Choroid plexus epithelial cell (primary cell): ENCODE measurements around the gene PFKFB4.
A peak's percentile ranks its signal among the peaks of the same experiment; 100 is the strongest.

ENCODE experiments used
- DNase-seq: peaks from one replicate; pipeline ENCODE4 v3.0.0-alpha.2; 2010; ENCODE audit warnings: low read depth
- H3K4me3 ChIP-seq: 2 replicates; pipeline ENCODE4 v1.5.1; 2011; ENCODE audit warnings: low read depth, mild to moderate bottlenecking, control low read depth, low read length, moderate library complexity
- CTCF ChIP-seq: conservative IDR thresholded peaks from 2 replicates; pipeline ENCODE4 v1.5.1; 2011; ENCODE audit warnings: low read depth, mild to moderate bottlenecking, control low read depth, inconsistent platforms, low read length, moderate library complexity

PFKFB4 gene

GRCh38 chr3:48528754-48529153 is 27.8 kb downstream of the PFKFB4 start:
- H3K4me3 ChIP-seq, result no peak overlapping the region
- TF ChIP-seq CTCF, result no peak
- DNase-seq, result peak; percentile 27

- H3K4me3 ChIP-seq, result no peak overlapping the region
- TF ChIP-seq CTCF, result no peak
- no peak for DNase-seq
Observed at GRCh38 chr3:48528048-48528447, 28.6 kb downstream of the PFKFB4 start.

GRCh38 chr3:48524970-48525369 is 31.6 kb downstream of the PFKFB4 start:
- DNase-seq, result no peak
- no peak overlapping the region for H3K4me3 ChIP-seq
- TF ChIP-seq CTCF, result no peak

- H3K4me3 ChIP-seq, result no peak overlapping the region
- no peak for DNase-seq
- no peak for TF ChIP-seq CTCF
Observed at GRCh38 chr3:48521635-48522034, 35.0 kb downstream of the PFKFB4 start.

DNA sequence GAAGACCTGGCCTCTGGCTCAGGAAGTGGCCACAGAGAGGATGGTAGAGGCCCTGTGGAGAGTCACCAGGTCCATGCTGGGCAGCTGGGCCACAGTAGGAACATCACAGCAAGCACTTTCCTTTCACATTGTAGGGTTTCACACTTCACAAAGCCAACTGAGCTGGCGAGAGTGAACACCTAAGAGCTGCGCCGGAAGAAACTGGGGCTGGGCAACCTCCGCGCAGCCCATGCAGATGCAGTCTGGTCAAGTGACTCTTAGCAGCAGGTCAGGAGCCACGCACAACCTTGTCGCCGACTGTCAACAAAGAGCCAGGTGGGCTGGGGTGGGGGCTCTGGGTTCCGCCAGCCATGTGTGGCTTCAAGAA is 37.3 kb downstream of the PFKFB4 start:
- no peak for TF ChIP-seq CTCF
- no peak overlapping the region for H3K4me3 ChIP-seq
- no peak for DNase-seq

GRCh38 chr3:48518638-48519276 is 37.8 kb downstream of the PFKFB4 start:
- TF ChIP-seq CTCF, result no peak

DNA sequence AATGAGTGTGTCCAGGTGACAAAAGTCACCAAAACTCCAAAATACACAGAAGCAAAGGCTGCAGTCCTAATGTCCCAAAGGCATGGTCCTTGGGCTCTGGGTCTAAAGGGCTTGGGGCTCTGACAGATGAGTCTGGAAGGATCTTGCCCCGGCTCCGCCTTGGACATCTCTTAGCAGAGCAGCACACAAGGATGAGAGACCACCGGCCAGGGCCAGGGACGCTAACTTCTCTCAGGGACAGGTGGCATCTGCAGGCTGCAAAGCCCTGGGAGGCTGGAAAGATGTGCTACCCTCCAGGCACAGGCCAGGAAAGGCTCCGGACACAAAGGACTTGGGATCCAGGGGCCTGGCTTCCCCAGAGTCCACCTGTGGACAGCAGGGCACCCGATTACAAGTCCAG is 38.5 kb downstream of the PFKFB4 start:
- TF ChIP-seq CTCF, result no peak
- DNase-seq, result no peak
- no peak overlapping the region for H3K4me3 ChIP-seq

More at GRCh38 chr3:48518638-48519276, 37.8 kb downstream of the PFKFB4 start:
- no peak overlapping the region for H3K4me3 ChIP-seq
- no peak for DNase-seq
